Erythroblast (primary cell): ENCODE results near the gene P2RY12.

Source experiments
- GATA1 ChIP-seq: IDR thresholded peaks from 2 replicates; pipeline ENCODE4 v1.6.1; 2011; ENCODE audit warnings: low read depth, mild to moderate bottlenecking, control low read depth, low read length, moderate library complexity
- POLR2A ChIP-seq: IDR thresholded peaks from 2 replicates; pipeline ENCODE4 v1.6.1; 2011; ENCODE audit warnings: mild to moderate bottlenecking, low read length

DNA sequence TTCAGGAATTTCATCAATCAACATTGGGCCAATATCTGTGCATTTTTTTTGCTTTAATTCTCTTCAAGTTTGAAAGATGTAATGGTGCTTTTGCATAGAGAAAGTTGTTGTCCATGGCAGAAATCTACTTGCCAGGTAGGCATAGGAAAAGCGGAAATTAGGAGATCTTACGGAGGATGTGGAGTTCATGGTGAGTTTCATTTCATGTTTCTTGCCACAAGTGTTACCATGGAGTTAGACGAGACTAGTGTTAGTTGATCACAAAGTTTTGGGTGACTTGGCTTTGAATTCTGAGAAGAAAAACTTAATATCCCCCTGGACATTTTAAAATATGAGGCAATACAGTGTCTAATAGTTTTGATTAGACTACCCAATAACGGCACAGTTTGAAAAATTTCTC, 54.2 kb downstream of the P2RY12 start:
- TF ChIP-seq POLR2A (no peak), GATA1 (no peak)
